ENCODE results near the gene NR2F2.

Gene NR2F2

GRCh38 chr15:96358001-96358801, 27.7 kb downstream of the NR2F2 start:
- H3K27ac ChIP-seq: peak overlapping the region in 1 of 2 donors; percentile 69
- TF ChIP-seq, protein P1, sequence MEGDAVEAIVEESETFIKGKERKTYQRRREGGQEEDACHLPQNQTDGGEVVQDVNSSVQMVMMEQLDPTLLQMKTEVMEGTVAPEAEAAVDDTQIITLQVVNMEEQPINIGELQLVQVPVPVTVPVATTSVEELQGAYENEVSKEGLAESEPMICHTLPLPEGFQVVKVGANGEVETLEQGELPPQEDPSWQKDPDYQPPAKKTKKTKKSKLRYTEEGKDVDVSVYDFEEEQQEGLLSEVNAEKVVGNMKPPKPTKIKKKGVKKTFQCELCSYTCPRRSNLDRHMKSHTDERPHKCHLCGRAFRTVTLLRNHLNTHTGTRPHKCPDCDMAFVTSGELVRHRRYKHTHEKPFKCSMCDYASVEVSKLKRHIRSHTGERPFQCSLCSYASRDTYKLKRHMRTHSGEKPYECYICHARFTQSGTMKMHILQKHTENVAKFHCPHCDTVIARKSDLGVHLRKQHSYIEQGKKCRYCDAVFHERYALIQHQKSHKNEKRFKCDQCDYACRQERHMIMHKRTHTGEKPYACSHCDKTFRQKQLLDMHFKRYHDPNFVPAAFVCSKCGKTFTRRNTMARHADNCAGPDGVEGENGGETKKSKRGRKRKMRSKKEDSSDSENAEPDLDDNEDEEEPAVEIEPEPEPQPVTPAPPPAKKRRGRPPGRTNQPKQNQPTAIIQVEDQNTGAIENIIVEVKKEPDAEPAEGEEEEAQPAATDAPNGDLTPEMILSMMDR (IDR thresholded peaks at IDR 0.05): no peak
- DNase-seq (ENCODE audit: low spot score): no peak

GRCh38 chr15:96358821-96359615, 28.5 kb downstream of the NR2F2 start:
- Histone ChIP-seq H3K27ac (peak overlapping the region in 1 of 2 donors; percentile 69), H3K4me3 (peak overlapping the region; percentile 88)
- DNase-seq (ENCODE audit: low spot score): no peak
- TF ChIP-seq, protein P1 (IDR thresholded peaks at IDR 0.05): no peak

More at GRCh38 chr15:96358001-96358801, 27.7 kb downstream of the NR2F2 start:
- peak overlapping the region; percentile 88 for H3K4me3 ChIP-seq

DNA sequence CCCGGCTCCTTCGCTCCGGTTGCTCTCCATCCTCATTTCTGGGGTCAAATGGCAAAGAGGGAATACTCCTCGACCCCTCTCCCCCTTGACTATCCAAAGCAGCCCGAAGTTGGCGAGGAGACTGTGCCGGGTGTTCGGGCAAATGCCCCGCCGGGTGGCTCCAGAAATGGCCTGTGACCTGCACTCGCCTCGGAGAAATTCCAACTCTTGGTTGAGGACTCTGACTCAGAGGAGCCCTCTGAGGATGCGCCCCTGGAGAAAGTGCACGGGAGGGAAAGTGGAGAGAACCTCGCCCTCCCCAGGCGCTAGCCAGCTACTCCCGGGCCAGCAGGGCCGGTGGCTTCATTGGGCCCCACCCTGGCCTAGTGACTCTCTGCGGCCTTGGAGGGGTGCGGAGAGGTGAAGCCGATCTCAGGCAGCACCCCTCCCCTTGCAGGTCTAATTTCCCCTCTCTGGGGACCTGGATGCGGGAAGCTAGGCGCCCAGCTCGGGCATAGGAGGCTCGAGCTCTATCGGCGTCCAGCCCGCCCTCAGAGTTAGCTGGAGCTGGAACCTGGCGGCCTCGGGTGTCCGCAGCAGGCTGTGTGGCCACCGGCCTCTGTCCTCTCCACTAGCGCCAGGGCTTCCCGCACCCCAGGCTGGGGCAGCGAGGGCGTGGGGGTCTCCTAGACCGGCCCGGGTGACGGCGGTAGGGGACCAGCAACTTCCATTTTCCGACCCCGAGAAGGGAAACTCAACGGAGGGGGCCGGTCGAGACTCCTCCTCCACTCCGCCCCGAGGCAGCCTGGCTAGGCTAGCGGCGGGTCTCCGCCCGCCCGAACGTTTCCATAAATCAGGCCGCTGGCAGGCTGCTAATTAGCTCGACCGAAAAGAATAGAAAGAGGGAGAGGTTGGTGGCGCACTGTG, 29.4 kb downstream of the NR2F2 start:
- peak overlapping the region; percentile 50 to 69 for H3K27ac ChIP-seq
- TF ChIP-seq, protein P1 (IDR thresholded peaks at IDR 0.05): no peak
- peak overlapping the region; percentile 88 for H3K4me3 ChIP-seq
- DNase-seq (ENCODE audit: low spot score): no peak

DNA sequence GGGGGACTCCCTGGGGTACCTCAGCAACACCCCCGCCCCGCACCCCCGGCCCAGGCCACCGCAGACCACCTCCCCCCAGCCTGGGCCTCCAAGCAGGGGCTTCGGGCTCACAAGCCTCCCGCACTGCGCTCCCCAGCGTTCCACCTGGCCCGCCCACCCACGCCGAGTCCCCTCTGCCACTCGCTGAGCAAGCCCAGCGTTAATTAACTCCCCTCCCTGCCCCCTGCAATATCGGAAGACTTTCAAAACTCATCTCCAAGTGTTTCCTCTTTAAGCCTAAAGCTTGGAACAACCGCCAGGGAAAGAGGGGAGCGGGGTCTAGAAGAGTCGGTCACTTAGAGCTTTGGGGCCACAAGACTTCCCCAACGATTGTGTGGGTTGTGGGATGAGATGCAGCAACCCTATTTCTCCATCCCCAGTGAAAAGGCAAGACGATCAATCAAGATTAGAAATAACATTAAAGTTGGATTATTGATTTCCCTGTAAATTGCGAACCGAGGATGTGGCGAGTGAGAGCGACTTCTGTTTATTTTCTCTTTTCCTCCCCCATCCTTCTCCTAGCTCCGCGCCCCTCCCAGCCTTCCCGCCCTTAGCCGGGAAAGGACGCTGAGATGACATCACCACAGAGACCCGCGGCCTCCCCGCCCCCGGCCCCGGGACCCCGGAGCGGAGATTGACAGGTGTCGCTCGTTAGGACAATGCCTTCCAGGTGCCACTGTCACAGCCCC, 30.2 kb downstream of the NR2F2 start:
- H3K27ac ChIP-seq: peak overlapping the region; percentile 50 to 69
- no peak for DNase-seq (ENCODE audit: low spot score)
- peak overlapping the region; percentile 88 for H3K4me3 ChIP-seq
- TF ChIP-seq, protein P1 (IDR thresholded peaks at IDR 0.05): no peak

DNA sequence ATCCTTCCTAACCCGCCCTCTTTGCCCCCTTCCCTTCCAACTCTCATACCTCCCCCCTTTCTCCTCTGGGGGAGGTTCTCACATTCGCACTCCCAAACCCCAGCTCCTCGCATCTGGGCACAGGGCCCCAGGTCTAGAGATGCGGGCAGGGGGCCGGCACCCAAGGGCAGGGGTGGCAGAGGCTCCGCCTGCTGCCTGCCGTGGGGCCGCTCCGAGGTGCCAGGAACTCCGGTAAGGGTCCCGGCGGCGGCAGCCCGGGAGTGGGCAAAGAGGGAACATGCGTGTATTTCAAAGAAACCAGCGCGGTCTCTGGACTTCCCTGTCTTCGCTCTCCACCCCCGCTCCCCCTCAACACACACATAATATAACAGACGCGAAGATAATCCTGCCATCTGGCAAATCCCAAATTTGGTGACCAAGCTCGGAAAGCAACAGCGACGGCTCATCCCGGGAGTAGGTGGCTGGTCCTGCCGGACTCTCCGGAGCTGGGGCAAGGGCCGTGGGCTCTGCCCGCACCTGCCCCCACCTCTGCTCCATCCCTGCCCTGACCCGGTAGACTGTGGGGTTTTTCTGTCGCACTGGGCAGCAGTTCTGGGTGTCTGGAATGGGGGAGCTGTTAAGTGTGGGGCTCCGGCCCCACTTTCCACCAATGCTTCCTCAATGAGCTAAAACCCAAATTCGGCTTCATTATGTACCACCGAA, 31.0 kb downstream of the NR2F2 start:
- H3K27ac ChIP-seq: peak overlapping the region in 1 of 2 donors; percentile 69
- H3K4me3 ChIP-seq: peak overlapping the region; percentile 88
- TF ChIP-seq, protein P1 (IDR thresholded peaks at IDR 0.05): no peak
- DNase-seq (ENCODE audit: low spot score): no peak

Measured in coronary artery (tissue), 2 donors.